Panc1 (cell line): ENCODE measurements around the gene PERCC1. TPM values are rescaled to one million over a fixed set of nuclear protein-coding genes. Genes with fewer than 3 reads are reported as not detected.

Source experiments
- ATAC-seq: fragments of 200-7000 bp; cut with Tn5 transposase; 2 replicates; pipeline ENCODE4 v1.9.1; 2020; ENCODE audit warnings: mild to moderate bottlenecking, moderate library complexity
- BruUV-seq: library from RNA; stranded (reverse); fragments of 400-500 nt; replicated peaks from 2 replicates; lab custom pipeline; 2021; lab: Mats Ljungman, UMichigan
- CTCF ChIA-PET: fragments of 300-600 bp; sonication (Branson Sonifier 250); formaldehyde crosslinking; loops from one replicate; lab custom pipeline; 2022; ENCODE audit warnings: antibody characterized with exemption; lab: Charles Lee
- POLR2A ChIA-PET: fragments of 300-600 bp; sonication (Branson Sonifier 250); formaldehyde crosslinking; loops from one replicate; lab custom pipeline; 2022; ENCODE audit warnings: antibody characterized with exemption; lab: Charles Lee
- DNase-seq: peaks from one replicate; pipeline ENCODE4 v3.0.0-alpha.2; 2010; ENCODE audit warnings: low read depth, low spot score
- H3K27ac ChIP-seq: 2 replicates; pipeline ENCODE4 v1.5.1; 2011; ENCODE audit warnings: mild to moderate bottlenecking, low read length, inconsistent platforms
- H3K27me3 ChIP-seq: fragments of 200-500 bp; sonication (Bioruptor generic); 2 replicates; pipeline ENCODE4 v1.6.0; 2014; ENCODE audit warnings: low read length, inconsistent platforms; ENCODE audit not compliant: control insufficient read depth, insufficient read depth
- H3K36me3 ChIP-seq: fragments of 200-500 bp; sonication (Bioruptor generic); 2 replicates; pipeline ENCODE4 v1.5.1; 2014; ENCODE audit warnings: inconsistent platforms, mild to moderate bottlenecking, low read length, moderate library complexity; ENCODE audit not compliant: control insufficient read depth, insufficient read depth
- H3K4me1 ChIP-seq: 2 replicates; pipeline ENCODE4 v1.5.1; 2011; ENCODE audit warnings: inconsistent platforms, mild to moderate bottlenecking, low read length, moderate library complexity; ENCODE audit not compliant: control insufficient read depth, insufficient read depth
- H3K4me3 ChIP-seq, 2 experiments: 2 replicates each; pipeline ENCODE4 v1.5.1; 2011 to 2012; ENCODE audit warnings: low read depth in 2 of 2, low read length in 2 of 2, mild to moderate bottlenecking in 2 of 2, inconsistent platforms in 1 of 2, moderate library complexity in 1 of 2
- H3K9me3 ChIP-seq: fragments of 200-500 bp; sonication (Bioruptor generic); 2 replicates; pipeline ENCODE4 v1.5.1; 2014; ENCODE audit warnings: low read depth, mild to moderate bottlenecking, inconsistent platforms, low read length, moderate library complexity; ENCODE audit not compliant: control insufficient read depth, insufficient read depth
- POLR2AphosphoS5 ChIP-seq: IDR thresholded peaks from 2 replicates; pipeline ENCODE4 v1.6.1; 2012; ENCODE audit warnings: mild to moderate bottlenecking, low read depth, low read length, moderate library complexity
- SIN3A ChIP-seq: IDR thresholded peaks from 2 replicates; pipeline ENCODE4 v1.6.1; 2012; ENCODE audit warnings: low read depth, mild to moderate bottlenecking, low read length, moderate library complexity, borderline replicate concordance; ENCODE audit not compliant: insufficient read depth
- TCF7L2 ChIP-seq: IDR thresholded peaks from 2 replicates; pipeline ENCODE4 v1.6.1; 2011; ENCODE audit warnings: mild to moderate bottlenecking, low read depth, low read length, inconsistent platforms
- in situ Hi-C: cut with HindIII; loops from 2 replicates; pipeline ENCODE4 v1.10.0; 2016; ENCODE audit warnings: low sequenced_read_pairs, low pct_unique_long_range_greater_than_20kb
- intact Hi-C: fragments of 100-400 bp; cut with micrococcal nuclease; formaldehyde crosslinking; loops from one replicate; pipeline ENCODE4 v1.10.0; 2022; ENCODE audit not compliant: unreplicated experiment
- total RNA-seq: library from RNA; stranded (reverse); gene quantifications from one replicate; pipeline ENCODE4 v1.2.1, GENCODE V29; 2021; ENCODE audit not compliant: unreplicated experiment
- TF ChIP-seq, protein P1 (sequence below), 2 experiments: IDR thresholded peaks; 2 replicates each; pipeline ENCODE4 v1.6.1; 2011 to 2012; ENCODE audit warnings: low read depth in 2 of 2, control low read depth in 1 of 2, low read length in 1 of 2, mild to moderate bottlenecking in 1 of 2, moderate library complexity in 1 of 2; ENCODE audit not compliant: insufficient read depth in 1 of 2
- TF ChIP-seq, protein P2 (sequence below): fragments of 450-650 bp; IDR thresholded peaks from 2 replicates; pipeline ENCODE4 v1.5.1; 2017; ENCODE audit warnings: mild to moderate bottlenecking

PERCC1 gene
- total RNA-seq, 1 experiment from 2014 or later, result not detected

DNA sequence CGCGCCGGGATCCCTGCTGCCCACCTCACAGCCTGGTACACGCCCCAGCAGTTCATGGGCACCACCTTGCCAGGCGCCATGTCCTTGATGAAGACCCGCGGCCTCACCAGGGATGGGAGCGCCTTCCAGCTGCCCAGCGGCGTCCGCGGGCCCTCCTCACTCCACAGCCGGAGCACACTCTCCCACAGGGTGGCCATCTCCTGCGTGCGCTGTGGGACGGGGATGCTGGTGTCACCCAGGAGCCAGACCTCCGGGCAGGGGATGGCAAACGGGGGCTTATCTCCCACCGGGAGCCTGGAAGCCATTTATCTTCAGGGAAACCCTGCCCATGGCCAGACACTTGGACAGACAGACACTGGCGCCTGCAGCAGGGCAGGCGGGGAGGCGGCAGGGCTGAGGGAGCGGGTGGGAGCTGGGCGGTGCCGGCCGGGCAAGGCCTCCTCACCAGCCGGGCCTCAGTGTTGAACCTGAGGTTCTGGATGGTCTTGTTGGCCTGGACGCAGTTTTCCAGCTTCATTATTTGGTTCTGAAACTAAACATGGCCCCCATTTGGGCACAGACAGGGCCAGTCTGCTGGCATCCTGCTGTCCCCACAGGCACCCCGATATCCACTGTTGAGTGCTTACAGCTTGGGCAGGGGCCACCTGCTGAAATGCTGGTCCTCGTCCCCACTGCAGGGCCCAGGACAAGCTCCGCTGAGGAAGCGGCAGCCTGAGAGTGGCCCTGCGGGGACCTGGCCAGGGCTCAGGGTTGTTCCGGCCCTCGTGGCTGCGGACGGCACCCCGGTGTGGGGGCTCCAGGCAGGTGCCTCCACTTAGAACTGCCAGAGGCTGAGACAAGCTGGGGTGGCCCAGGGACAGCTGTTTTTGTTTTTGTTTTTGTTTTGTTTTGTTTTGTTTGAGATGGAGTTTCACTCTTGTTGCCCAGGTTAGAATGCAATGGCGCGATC lies 4.0 kb downstream of the PERCC1 start:
- no peaks in the 10 kb centered on the region for H3K4me1 ChIP-seq
- H3K27me3 ChIP-seq, result no peaks in the 10 kb centered on the region
- intact Hi-C loops, result no loop called here
- H3K9me3 ChIP-seq, result no peaks in the 10 kb centered on the region
- no TSS peak for BruUV-seq
- ChIA-PET CTCF (no interaction called here), POLR2A (interaction anchor here (0.8 kb wide), 1 partner anchor 14 kb away, joined by 3 read pairs; the partner anchor contains the start of gene UQCC4)
- DNase-seq (no peak), ATAC-seq (no peak)
- TF ChIP-seq, protein P1, sequence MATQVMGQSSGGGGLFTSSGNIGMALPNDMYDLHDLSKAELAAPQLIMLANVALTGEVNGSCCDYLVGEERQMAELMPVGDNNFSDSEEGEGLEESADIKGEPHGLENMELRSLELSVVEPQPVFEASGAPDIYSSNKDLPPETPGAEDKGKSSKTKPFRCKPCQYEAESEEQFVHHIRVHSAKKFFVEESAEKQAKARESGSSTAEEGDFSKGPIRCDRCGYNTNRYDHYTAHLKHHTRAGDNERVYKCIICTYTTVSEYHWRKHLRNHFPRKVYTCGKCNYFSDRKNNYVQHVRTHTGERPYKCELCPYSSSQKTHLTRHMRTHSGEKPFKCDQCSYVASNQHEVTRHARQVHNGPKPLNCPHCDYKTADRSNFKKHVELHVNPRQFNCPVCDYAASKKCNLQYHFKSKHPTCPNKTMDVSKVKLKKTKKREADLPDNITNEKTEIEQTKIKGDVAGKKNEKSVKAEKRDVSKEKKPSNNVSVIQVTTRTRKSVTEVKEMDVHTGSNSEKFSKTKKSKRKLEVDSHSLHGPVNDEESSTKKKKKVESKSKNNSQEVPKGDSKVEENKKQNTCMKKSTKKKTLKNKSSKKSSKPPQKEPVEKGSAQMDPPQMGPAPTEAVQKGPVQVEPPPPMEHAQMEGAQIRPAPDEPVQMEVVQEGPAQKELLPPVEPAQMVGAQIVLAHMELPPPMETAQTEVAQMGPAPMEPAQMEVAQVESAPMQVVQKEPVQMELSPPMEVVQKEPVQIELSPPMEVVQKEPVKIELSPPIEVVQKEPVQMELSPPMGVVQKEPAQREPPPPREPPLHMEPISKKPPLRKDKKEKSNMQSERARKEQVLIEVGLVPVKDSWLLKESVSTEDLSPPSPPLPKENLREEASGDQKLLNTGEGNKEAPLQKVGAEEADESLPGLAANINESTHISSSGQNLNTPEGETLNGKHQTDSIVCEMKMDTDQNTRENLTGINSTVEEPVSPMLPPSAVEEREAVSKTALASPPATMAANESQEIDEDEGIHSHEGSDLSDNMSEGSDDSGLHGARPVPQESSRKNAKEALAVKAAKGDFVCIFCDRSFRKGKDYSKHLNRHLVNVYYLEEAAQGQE (IDR thresholded peaks at IDR 0.05; ENCODE audit: insufficient read depth in 1 of 2, low read depth in 2 of 2, low read length in 1 of 2), result no peak
- TF ChIP-seq TCF7L2 (no peak), POLR2AphosphoS5 (no peak), SIN3A (no peak)
- TF ChIP-seq, protein P2, sequence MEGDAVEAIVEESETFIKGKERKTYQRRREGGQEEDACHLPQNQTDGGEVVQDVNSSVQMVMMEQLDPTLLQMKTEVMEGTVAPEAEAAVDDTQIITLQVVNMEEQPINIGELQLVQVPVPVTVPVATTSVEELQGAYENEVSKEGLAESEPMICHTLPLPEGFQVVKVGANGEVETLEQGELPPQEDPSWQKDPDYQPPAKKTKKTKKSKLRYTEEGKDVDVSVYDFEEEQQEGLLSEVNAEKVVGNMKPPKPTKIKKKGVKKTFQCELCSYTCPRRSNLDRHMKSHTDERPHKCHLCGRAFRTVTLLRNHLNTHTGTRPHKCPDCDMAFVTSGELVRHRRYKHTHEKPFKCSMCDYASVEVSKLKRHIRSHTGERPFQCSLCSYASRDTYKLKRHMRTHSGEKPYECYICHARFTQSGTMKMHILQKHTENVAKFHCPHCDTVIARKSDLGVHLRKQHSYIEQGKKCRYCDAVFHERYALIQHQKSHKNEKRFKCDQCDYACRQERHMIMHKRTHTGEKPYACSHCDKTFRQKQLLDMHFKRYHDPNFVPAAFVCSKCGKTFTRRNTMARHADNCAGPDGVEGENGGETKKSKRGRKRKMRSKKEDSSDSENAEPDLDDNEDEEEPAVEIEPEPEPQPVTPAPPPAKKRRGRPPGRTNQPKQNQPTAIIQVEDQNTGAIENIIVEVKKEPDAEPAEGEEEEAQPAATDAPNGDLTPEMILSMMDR, result no peak
- H3K4me3 ChIP-seq, result no peak overlapping the region
- in situ Hi-C loops, result no loop called here
- H3K27ac ChIP-seq, result no peak overlapping the region
- no peaks in the 10 kb centered on the region for H3K36me3 ChIP-seq

- ATAC-seq (0 out of 2 replicates have a peak, but pooled peaks have one; percentile 49), DNase-seq (no peak)
- intact Hi-C loops, result no loop called here
- ChIA-PET POLR2A (interaction anchor here (0.8 kb wide), 1 partner anchor 16 kb away, joined by 3 read pairs; the partner anchor contains the start of gene UQCC4), CTCF (no interaction called here)
- Histone ChIP-seq H3K4me1 (no peaks in the 10 kb centered on the region), H3K36me3 (no peaks in the 10 kb centered on the region), H3K27me3 (no peaks in the 10 kb centered on the region), H3K9me3 (no peaks in the 10 kb centered on the region), H3K4me3 (no peak overlapping the region), H3K27ac (no peak overlapping the region)
- in situ Hi-C loops, result no loop called here
- no TSS peak for BruUV-seq
- TF ChIP-seq TCF7L2, result no peak
- TF ChIP-seq SIN3A, result no peak
- TF ChIP-seq, protein P1 (IDR thresholded peaks at IDR 0.05; ENCODE audit: insufficient read depth in 1 of 2, low read depth in 2 of 2, low read length in 1 of 2), result no peak
- TF ChIP-seq POLR2AphosphoS5, result no peak
- TF ChIP-seq, protein P2, result no peak; the same call in 1 of the 2 replicates
Measured at GRCh38 chr16:1435921-1436697, 5.2 kb downstream of the PERCC1 start.
